H9 (cell line): ENCODE measurements around the gene CABS1. TPM values are rescaled to one million over a fixed set of nuclear protein-coding genes. Genes with fewer than 3 reads are reported as not detected.

Source experiments
- DNase-seq: peaks from one replicate; pipeline ENCODE4 v3.0.0-alpha.2; 2017
- H2AFZ ChIP-seq: one replicate; pipeline ENCODE4 v1.6.1; 2013; ENCODE audit warnings: mild to moderate bottlenecking, low read length, control low read depth, moderate library complexity
- H2AK5ac ChIP-seq: 2 replicates; pipeline ENCODE4 v1.6.1; 2013; ENCODE audit warnings: low read length, control low read depth, mixed read lengths; ENCODE audit not compliant: insufficient read length
- H2BK120ac ChIP-seq: one replicate; pipeline ENCODE4 v1.6.1; 2013; ENCODE audit warnings: low read depth, mild to moderate bottlenecking, low read length, control low read depth, inconsistent platforms; ENCODE audit not compliant: poor library complexity, severe bottlenecking
- H2BK12ac ChIP-seq: 2 replicates; pipeline ENCODE4 v1.6.1; 2013; ENCODE audit warnings: low read length, control low read depth, mixed read lengths, low read depth; ENCODE audit not compliant: insufficient read length
- H2BK15ac ChIP-seq: 2 replicates; pipeline ENCODE4 v1.6.1; 2013; ENCODE audit warnings: low read depth, low read length, control low read depth
- H2BK20ac ChIP-seq: one replicate; pipeline ENCODE4 v1.6.1; 2013; ENCODE audit warnings: low read depth, mild to moderate bottlenecking, low read length, control low read depth, inconsistent platforms; ENCODE audit not compliant: poor library complexity, severe bottlenecking
- H2BK5ac ChIP-seq: 2 replicates; pipeline ENCODE4 v1.6.1; 2013; ENCODE audit warnings: low read length, control low read depth, mixed read lengths; ENCODE audit not compliant: insufficient read length
- H3K14ac ChIP-seq: 2 replicates; pipeline ENCODE4 v1.6.1; 2013; ENCODE audit warnings: low read length, control low read depth; ENCODE audit not compliant: insufficient read depth
- H3K18ac ChIP-seq: 2 replicates; pipeline ENCODE4 v1.6.1; 2013; ENCODE audit warnings: low read depth, mild to moderate bottlenecking, mixed read lengths, low read length, control low read depth; ENCODE audit not compliant: insufficient read length
- H3K23ac ChIP-seq: 2 replicates; pipeline ENCODE4 v1.6.1; 2013; ENCODE audit warnings: low read length, control low read depth, mixed read lengths, low read depth; ENCODE audit not compliant: insufficient read length
- H3K23me2 ChIP-seq: 2 replicates; pipeline ENCODE4 v1.6.1; 2013; ENCODE audit warnings: low read depth, mild to moderate bottlenecking, mixed read lengths, low read length, control low read depth; ENCODE audit not compliant: insufficient read length, poor library complexity, severe bottlenecking
- H3K27ac ChIP-seq: 2 replicates; pipeline ENCODE4 v1.5.1; 2013; ENCODE audit warnings: low read length, control low read depth, mixed read lengths, low read depth; ENCODE audit not compliant: insufficient read length
- H3K27me3 ChIP-seq: 2 replicates; pipeline ENCODE4 v1.6.1; 2013; ENCODE audit warnings: low read length, control low read depth, inconsistent platforms; ENCODE audit not compliant: insufficient read depth
- H3K4ac ChIP-seq: 2 replicates; pipeline ENCODE4 v1.6.1; 2013; ENCODE audit warnings: low read depth, mild to moderate bottlenecking, control low read depth, inconsistent platforms, low read length, moderate library complexity
- H3K4me1 ChIP-seq: 2 replicates; pipeline ENCODE4 v1.6.1; 2013; ENCODE audit warnings: low read length, control low read depth, inconsistent platforms; ENCODE audit not compliant: insufficient read depth
- H3K4me2 ChIP-seq: 2 replicates; pipeline ENCODE4 v1.6.1; 2013; ENCODE audit warnings: low read length, control low read depth, mixed read lengths; ENCODE audit not compliant: insufficient read length, insufficient read depth
- H3K56ac ChIP-seq: 2 replicates; pipeline ENCODE4 v1.6.1; 2013; ENCODE audit warnings: low read depth, mild to moderate bottlenecking, mixed read lengths, low read length, control low read depth; ENCODE audit not compliant: insufficient read length
- H3K79me1 ChIP-seq: 2 replicates; pipeline ENCODE4 v1.6.1; 2013; ENCODE audit warnings: low read depth, mild to moderate bottlenecking, moderate library complexity, low read length, control low read depth, inconsistent platforms; ENCODE audit not compliant: insufficient read depth, poor library complexity, severe bottlenecking
- H3K79me2 ChIP-seq: 2 replicates; pipeline ENCODE4 v1.6.1; 2013; ENCODE audit warnings: low read length, control low read depth, inconsistent platforms; ENCODE audit not compliant: insufficient read depth
- H3K9ac ChIP-seq: 2 replicates; pipeline ENCODE4 v1.6.1; 2013; ENCODE audit warnings: low read length, control low read depth, mixed read lengths; ENCODE audit not compliant: insufficient read length; ENCODE audit errors: extremely low read depth
- H3K9me3 ChIP-seq: one replicate; pipeline ENCODE4 v1.6.1; 2013; ENCODE audit warnings: low read depth, low read length, inconsistent platforms; ENCODE audit not compliant: control insufficient read depth
- H3T11ph ChIP-seq: one replicate; pipeline ENCODE4 v1.6.1; 2013; ENCODE audit warnings: mild to moderate bottlenecking, low read length, control low read depth, inconsistent platforms
- H4K20me1 ChIP-seq: one replicate; pipeline ENCODE4 v1.6.1; 2013; ENCODE audit not compliant: control insufficient read depth, insufficient read length, insufficient read depth
- H4K5ac ChIP-seq: 2 replicates; pipeline ENCODE4 v1.6.1; 2013; ENCODE audit warnings: low read depth, mild to moderate bottlenecking, mixed read lengths, low read length, control low read depth; ENCODE audit not compliant: insufficient read length
- H4K8ac ChIP-seq: replicated peaks from 2 replicates; pipeline ENCODE4 v1.6.1; 2013; ENCODE audit warnings: low read length, control low read depth, mixed read lengths, low read depth; ENCODE audit not compliant: insufficient read length
- H4K91ac ChIP-seq: 2 replicates; pipeline ENCODE4 v1.6.1; 2013; ENCODE audit warnings: low read depth, mild to moderate bottlenecking, moderate library complexity, mixed read lengths, low read length, control low read depth; ENCODE audit not compliant: insufficient read length
- H3K27ac Mint-ChIP-seq, 3 experiments: 2 replicates in 2 of 3; 3 replicates in 1 of 3; pipeline ENCODE4 v1.8.0; 2020 to 2021; ENCODE audit warnings: mixed read lengths in 3 of 3, mild to moderate bottlenecking in 1 of 3, moderate library complexity in 1 of 3
- H3K27me3 Mint-ChIP-seq: 2 replicates; pipeline ENCODE4 v1.8.0; 2021; ENCODE audit warnings: low read depth, mild to moderate bottlenecking, moderate library complexity, mixed read lengths
- H3K36me3 Mint-ChIP-seq, 3 experiments: 2 replicates in 2 of 3; 3 replicates in 1 of 3; pipeline ENCODE4 v1.8.0; 2020 to 2021; ENCODE audit warnings: low read depth in 3 of 3, mixed read lengths in 3 of 3; ENCODE audit not compliant: insufficient read depth in 1 of 3
- H3K4me1 Mint-ChIP-seq, 2 experiments: 2 replicates each; pipeline ENCODE4 v1.8.0; 2020; ENCODE audit warnings: mixed read lengths in 2 of 2
- H3K4me3 Mint-ChIP-seq, 2 experiments: 2 replicates in 1 of 2; 3 replicates in 1 of 2; pipeline ENCODE4 v1.8.0; 2020 to 2021; ENCODE audit warnings: mild to moderate bottlenecking in 2 of 2, mixed read lengths in 2 of 2, moderate library complexity in 1 of 2
- H3K9me3 Mint-ChIP-seq, 2 experiments: 2 replicates in 1 of 2; 3 replicates in 1 of 2; pipeline ENCODE4 v1.8.0; 2020; ENCODE audit warnings: mild to moderate bottlenecking in 2 of 2, mixed read lengths in 2 of 2, moderate library complexity in 1 of 2
- WGBS: extraction: QIAGEN DNeasy Blood & Tissue Kit; methylation state at CpG from one replicate; pipeline ENCODE4 v1.1.7; 2013; ENCODE audit warnings: missing lambda C conversion rate, low lambda C conversion rate, mixed read lengths; ENCODE audit not compliant: insufficient read length; ENCODE audit errors: extremely low coverage; 5-methylcytosine and 5-hydroxymethylcytosine counted together
- total RNA-seq: library from RNA; stranded (reverse); gene quantifications from 2 replicates; pipeline ENCODE4 v1.2.1, GENCODE V29; 2021
- TF ChIP-seq, protein P1 (sequence below): fragments of 200-600 bp; sonication (generic); conservative IDR thresholded peaks from 3 replicates; pipeline ENCODE4 v1.8.0; 2021; ENCODE audit warnings: antibody characterized with exemption, mild to moderate bottlenecking

CABS1 gene
- total RNA-seq, 1 experiment from 2014 or later = 0.15 TPM

DNA sequence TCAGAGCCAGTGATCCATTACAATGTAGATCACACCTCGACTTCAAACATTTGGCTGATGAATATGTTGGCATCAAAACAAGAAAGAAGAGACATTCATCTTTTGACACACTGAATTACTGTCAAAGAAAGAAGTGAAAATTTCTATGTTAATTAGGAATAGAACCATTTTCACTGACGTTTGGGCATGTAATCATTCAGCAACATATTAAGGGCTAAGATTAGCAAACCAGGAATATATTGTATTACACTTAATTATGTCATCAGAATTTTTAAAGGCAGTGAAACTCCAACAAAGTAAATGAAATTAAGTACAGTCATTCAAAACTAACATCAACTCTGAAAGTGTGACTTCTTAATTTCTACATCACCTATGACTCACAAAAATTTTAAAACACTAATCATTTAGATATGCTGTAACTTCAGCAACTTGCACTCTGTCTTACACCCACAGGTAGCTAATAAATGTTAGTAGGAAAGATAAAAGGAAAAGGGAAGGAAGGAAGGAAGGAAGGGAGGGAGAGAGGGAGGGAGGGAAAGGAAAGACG lies 24.4 kb downstream of the CABS1 start:
- Mint-ChIP-seq H3K27ac (no peak overlapping the region), H3K9me3 (no peaks in the 10 kb centered on the region), H3K27me3 (no peaks in the 10 kb centered on the region), H3K4me3 (no peak overlapping the region), H3K4me1 (peaks cover 3 to 7% of the 10 kb centered on the region in 2 experiments; a peak in 3 of 4 replicates), H3K36me3 (no peaks in the 10 kb centered on the region)
- Histone ChIP-seq H3K14ac (no peak overlapping the region), H2AK5ac (no peak overlapping the region), H4K8ac (no peak overlapping the region), H3K23me2 (no peaks in the 10 kb centered on the region), H3K4ac (no peak overlapping the region), H3K23ac (no peak overlapping the region), H3K27ac (no peak overlapping the region), H2AFZ (no peak overlapping the region), H3K4me1 (no peaks in the 10 kb centered on the region), H3K9me3 (no peaks in the 10 kb centered on the region), H2BK5ac (no peak overlapping the region), H3K79me2 (no peaks in the 10 kb centered on the region), H4K20me1 (no peaks in the 10 kb centered on the region), H3T11ph (no peak overlapping the region), H4K5ac (no peak overlapping the region), H4K91ac (no peak overlapping the region), H3K9ac (no peak overlapping the region), H2BK15ac (no peak overlapping the region), H3K56ac (no peak overlapping the region), H3K79me1 (no peaks in the 10 kb centered on the region), H2BK12ac (no peak overlapping the region), H2BK120ac (no peak overlapping the region), H3K4me2 (no peak overlapping the region), H3K18ac (no peak overlapping the region), H3K27me3 (no peaks in the 10 kb centered on the region), H2BK20ac (no peak overlapping the region)
- WGBS = no CpG with 5 or more reads among the region's 3 CpGs
- DNase-seq = no peak
- TF ChIP-seq, protein P1, sequence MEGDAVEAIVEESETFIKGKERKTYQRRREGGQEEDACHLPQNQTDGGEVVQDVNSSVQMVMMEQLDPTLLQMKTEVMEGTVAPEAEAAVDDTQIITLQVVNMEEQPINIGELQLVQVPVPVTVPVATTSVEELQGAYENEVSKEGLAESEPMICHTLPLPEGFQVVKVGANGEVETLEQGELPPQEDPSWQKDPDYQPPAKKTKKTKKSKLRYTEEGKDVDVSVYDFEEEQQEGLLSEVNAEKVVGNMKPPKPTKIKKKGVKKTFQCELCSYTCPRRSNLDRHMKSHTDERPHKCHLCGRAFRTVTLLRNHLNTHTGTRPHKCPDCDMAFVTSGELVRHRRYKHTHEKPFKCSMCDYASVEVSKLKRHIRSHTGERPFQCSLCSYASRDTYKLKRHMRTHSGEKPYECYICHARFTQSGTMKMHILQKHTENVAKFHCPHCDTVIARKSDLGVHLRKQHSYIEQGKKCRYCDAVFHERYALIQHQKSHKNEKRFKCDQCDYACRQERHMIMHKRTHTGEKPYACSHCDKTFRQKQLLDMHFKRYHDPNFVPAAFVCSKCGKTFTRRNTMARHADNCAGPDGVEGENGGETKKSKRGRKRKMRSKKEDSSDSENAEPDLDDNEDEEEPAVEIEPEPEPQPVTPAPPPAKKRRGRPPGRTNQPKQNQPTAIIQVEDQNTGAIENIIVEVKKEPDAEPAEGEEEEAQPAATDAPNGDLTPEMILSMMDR = no peak
